Natural killer cell (primary cell): Measurements from ENCODE around the gene PRRC1. TPM values are rescaled to one million over a fixed set of nuclear protein-coding genes. Genes with fewer than 3 reads are reported as not detected.
"Not testable (repeated sequence)": the region's sequence is repeated elsewhere in the genome, so short reads cannot be mapped to it uniquely, and the experiment has no call there.

Experiments used
- ATAC-seq, 3 donors: fragments of 150-1000 bp in 2 of 3; fragments of 200-7000 bp in 1 of 3; cut with Tn5 transposase; 1 replicate in 1 of 3; 2 replicates in 2 of 3; pipeline ENCODE4 v1.10.0; 2021; ENCODE audit warnings: mild to moderate bottlenecking in 2 of 3, moderate library complexity in 2 of 3
- DNase-seq, 2 donors: peaks; one replicate each; pipeline versions ENCODE4 v3.0.0 to v3.0.0-alpha.2; 2013 to 2021; ENCODE audit warnings: mixed read lengths in 1 of 2
- H3K27ac ChIP-seq: one replicate; pipeline ENCODE4 v1.5.1; 2013; ENCODE audit warnings: mild to moderate bottlenecking, low read length
- H3K27me3 ChIP-seq: one replicate; pipeline ENCODE4 v1.6.1; 2013; ENCODE audit warnings: low read length; ENCODE audit not compliant: control insufficient read depth, insufficient read depth
- H3K36me3 ChIP-seq: one replicate; pipeline ENCODE4 v1.6.1; 2013; ENCODE audit warnings: low read length; ENCODE audit not compliant: control insufficient read depth, insufficient read depth
- H3K4me1 ChIP-seq: one replicate; pipeline ENCODE4 v1.6.1; 2013; ENCODE audit warnings: low read length; ENCODE audit not compliant: control insufficient read depth, insufficient read depth
- H3K4me3 ChIP-seq: one replicate; pipeline ENCODE4 v1.5.1; 2013; ENCODE audit warnings: low read length
- H3K9me3 ChIP-seq: one replicate; pipeline ENCODE4 v1.6.1; 2013; ENCODE audit warnings: low read length; ENCODE audit not compliant: control insufficient read depth, insufficient read depth
- H3K27ac Mint-ChIP-seq, 2 donors: one replicate each; pipeline ENCODE4 v1.8.0; 2022; ENCODE audit warnings: mild to moderate bottlenecking in 2 of 2, mixed read lengths in 2 of 2, moderate library complexity in 1 of 2
- H3K27me3 Mint-ChIP-seq, 2 donors: one replicate each; pipeline ENCODE4 v1.8.0; 2022; ENCODE audit warnings: low read depth in 2 of 2, mixed read lengths in 2 of 2
- H3K36me3 Mint-ChIP-seq: one replicate; pipeline ENCODE4 v1.8.0; 2022; ENCODE audit warnings: mixed read lengths
- H3K4me1 Mint-ChIP-seq, 2 donors: one replicate each; pipeline ENCODE4 v1.8.0; 2022; ENCODE audit warnings: mixed read lengths in 2 of 2
- H3K4me3 Mint-ChIP-seq: one replicate; pipeline ENCODE4 v1.8.0; 2022; ENCODE audit warnings: mild to moderate bottlenecking, moderate library complexity, mixed read lengths
- H3K9me3 Mint-ChIP-seq, 2 donors: one replicate each; pipeline ENCODE4 v1.8.0; 2022; ENCODE audit warnings: mixed read lengths in 2 of 2
- WGBS: methylation state at CpG from one replicate; pipeline ENCODE4 v1.1.7; 2013; ENCODE audit warnings: missing lambda C conversion rate; ENCODE audit not compliant: insufficient coverage; 5-methylcytosine and 5-hydroxymethylcytosine counted together
- intact Hi-C: fragments of 100-400 bp; cut with micrococcal nuclease; formaldehyde crosslinking; loops from one replicate; pipeline ENCODE4 v1.14.2; 2022
- total RNA-seq, 4 donors: library from RNA; stranded (reverse); fragments of 120-200 nt in 1 of 4; gene quantifications; one replicate each; pipeline versions ENCODE4 v1.2.3 to v1.2.4, GENCODE V29; 2013 to 2022
- TF ChIP-seq, protein P1 (sequence below): fragments of 200-600 bp; IDR thresholded peaks from one replicate; pipeline ENCODE4 v1.8.0; 2022; ENCODE audit warnings: antibody characterized with exemption

The PRRC1 gene
- total RNA-seq, 3 donors from 2014 or later (not counting 1 experiment from before 2014, with no cell fraction given) = 37.7 to 41.1 (median 39.6) TPM

DNA sequence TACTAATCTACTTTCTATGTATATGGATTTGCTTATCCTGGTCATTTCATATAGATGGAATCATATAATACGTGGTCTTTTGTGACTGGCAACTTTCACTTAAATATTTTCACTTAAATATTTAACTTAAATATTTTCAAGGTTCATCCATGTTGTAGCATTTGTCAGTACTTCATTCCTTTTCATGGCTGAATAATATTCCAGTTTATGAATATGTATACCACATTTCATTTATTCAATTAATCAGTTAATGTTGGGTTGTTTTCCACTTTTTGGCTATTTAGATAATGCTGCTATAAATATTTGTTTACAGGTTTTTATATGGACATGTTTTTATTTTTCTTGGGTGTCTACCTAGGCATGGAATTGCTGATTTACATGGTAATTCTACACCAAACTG is 7.7 kb downstream of the PRRC1 start:
- intact Hi-C loops = no loop called here
- whole genome bisulfite sequencing = no CpG with 5 or more reads among the region's 1 CpG
- peaks cover 54% of the 10 kb centered on the region for H3K36me3 ChIP-seq
- Mint-ChIP-seq H3K4me1 (peaks cover 18 to 21% of the 10 kb centered on the region in 2 donors), H3K4me3 (no peak overlapping the region), H3K9me3 (peaks cover 0 to 3% of the 10 kb centered on the region in 2 donors), H3K36me3 (peaks cover 12% of the 10 kb centered on the region), H3K27ac (no peak overlapping the region), H3K27me3 (no peaks in the 10 kb centered on the region)
- no peaks in the 10 kb centered on the region for H3K4me1 ChIP-seq
- peaks cover 3% of the 10 kb centered on the region for H3K9me3 ChIP-seq
- H3K27ac ChIP-seq = no peak overlapping the region
- H3K27me3 ChIP-seq = no peaks in the 10 kb centered on the region
- TF ChIP-seq, protein P1, sequence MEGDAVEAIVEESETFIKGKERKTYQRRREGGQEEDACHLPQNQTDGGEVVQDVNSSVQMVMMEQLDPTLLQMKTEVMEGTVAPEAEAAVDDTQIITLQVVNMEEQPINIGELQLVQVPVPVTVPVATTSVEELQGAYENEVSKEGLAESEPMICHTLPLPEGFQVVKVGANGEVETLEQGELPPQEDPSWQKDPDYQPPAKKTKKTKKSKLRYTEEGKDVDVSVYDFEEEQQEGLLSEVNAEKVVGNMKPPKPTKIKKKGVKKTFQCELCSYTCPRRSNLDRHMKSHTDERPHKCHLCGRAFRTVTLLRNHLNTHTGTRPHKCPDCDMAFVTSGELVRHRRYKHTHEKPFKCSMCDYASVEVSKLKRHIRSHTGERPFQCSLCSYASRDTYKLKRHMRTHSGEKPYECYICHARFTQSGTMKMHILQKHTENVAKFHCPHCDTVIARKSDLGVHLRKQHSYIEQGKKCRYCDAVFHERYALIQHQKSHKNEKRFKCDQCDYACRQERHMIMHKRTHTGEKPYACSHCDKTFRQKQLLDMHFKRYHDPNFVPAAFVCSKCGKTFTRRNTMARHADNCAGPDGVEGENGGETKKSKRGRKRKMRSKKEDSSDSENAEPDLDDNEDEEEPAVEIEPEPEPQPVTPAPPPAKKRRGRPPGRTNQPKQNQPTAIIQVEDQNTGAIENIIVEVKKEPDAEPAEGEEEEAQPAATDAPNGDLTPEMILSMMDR = no peak
- H3K4me3 ChIP-seq = no peak overlapping the region
- DNase-seq = no peak
- no peak for ATAC-seq

DNA sequence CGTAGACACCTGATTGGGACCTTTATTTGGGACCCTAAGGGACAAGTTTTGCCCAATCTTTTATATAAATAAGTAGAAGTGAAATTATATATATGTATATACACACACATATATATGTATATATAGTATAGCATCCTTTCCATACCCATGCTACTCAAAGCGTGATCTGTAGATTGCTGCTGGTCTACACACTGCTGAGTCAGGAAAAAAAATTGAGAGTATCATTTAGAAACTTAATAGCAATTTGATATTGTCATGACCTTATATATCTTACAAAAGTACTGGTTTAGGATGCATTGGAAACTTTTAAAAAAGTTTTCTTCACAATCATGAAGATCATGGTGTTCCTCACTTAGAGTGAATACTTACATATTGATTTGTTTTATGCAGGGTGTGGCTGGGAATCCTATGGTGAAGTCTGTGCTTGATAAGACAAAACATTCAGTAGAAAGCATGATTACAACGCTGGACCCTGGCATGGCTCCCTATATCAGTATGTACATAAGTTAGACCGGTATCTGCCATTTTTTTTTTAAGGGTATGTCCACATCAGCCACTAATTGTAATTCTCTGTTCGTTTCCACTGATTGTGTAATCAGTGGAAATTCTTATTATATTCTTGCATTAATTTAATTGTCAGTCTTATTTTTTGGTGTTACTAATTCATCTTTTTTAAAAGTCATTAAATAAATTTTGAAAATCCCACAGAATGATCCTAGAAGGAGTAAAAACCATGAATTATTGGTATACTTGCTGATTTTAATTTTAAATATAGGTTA is 12.7 kb downstream of the PRRC1 start:
- Mint-ChIP-seq H3K9me3 (no peaks in the 10 kb centered on the region), H3K27me3 (no peaks in the 10 kb centered on the region), H3K4me1 (no peaks in the 10 kb centered on the region), H3K27ac (no peak overlapping the region), H3K36me3 (peaks cover 19% of the 10 kb centered on the region), H3K4me3 (no peak overlapping the region)
- Histone ChIP-seq H3K4me3 (no peak overlapping the region), H3K4me1 (no peaks in the 10 kb centered on the region), H3K36me3 (peaks cover 85% of the 10 kb centered on the region), H3K27ac (no peak overlapping the region), H3K9me3 (no peaks in the 10 kb centered on the region), H3K27me3 (no peaks in the 10 kb centered on the region)
- DNase-seq = no peak
- TF ChIP-seq, protein P1 = no peak
- intact Hi-C loops = no loop called here
- 100% methylated on average over 2 of the region's 5 CpGs for WGBS
- no peak for ATAC-seq

DNA sequence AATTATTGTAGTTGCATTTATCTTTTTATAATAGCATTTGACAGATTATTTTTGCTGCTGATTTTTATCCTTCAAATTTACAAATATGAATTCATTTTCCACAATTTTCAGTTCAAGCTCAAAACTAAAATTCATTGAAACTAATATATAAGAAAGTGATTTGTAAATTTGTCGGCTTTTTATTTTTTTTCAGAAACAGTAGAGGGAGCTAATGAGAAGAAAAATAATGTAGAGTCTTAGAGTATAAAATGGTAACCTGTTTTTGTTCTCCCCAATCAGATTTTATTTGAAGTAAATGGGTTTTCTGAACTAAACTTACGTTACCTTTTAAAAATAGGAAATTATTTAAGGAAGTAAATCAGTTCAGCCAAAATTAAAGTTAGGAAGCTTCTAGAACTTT is 19.2 kb downstream of the PRRC1 start:
- Histone ChIP-seq H3K27ac (no peak overlapping the region), H3K4me3 (no peak overlapping the region), H3K9me3 (no peaks in the 10 kb centered on the region), H3K27me3 (no peaks in the 10 kb centered on the region), H3K36me3 (peaks cover 76% of the 10 kb centered on the region), H3K4me1 (no peaks in the 10 kb centered on the region)
- no CpG with 5 or more reads among the region's 2 CpGs for WGBS
- intact Hi-C loops = no loop called here
- Mint-ChIP-seq H3K4me3 (no peak overlapping the region), H3K4me1 (peaks cover 0 to under 1% of the 10 kb centered on the region in 2 donors), H3K27ac (no peak overlapping the region), H3K9me3 (no peaks in the 10 kb centered on the region), H3K27me3 (no peaks in the 10 kb centered on the region), H3K36me3 (peaks cover 33% of the 10 kb centered on the region)
- TF ChIP-seq, protein P1 = peak; percentile 28
- DNase-seq (no peak), ATAC-seq (no peak)

DNA sequence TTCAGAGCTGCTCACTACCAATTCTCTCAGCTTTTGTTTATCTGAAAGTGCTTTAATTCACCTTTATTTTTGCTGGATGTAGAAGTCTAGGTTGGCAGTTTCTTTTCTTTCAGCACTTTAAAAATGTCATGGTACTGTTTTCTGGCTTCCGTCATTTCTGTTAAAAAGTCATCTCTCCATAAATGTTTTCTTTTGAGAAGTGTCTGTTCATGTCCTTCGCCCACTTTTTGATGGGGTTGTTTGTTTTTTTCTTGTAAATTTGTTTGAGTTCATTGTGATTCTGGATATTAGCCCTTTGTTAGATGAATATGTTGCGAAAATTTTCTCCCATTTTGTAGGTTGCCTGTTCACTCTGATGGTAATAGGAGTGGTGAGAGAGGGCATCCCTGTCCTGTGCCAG is 23.1 kb downstream of the PRRC1 start:
- WGBS = 100% methylated on average over 2 of the region's 3 CpGs
- H3K27me3 Mint-ChIP-seq, H3K27ac Mint-ChIP-seq, H3K4me3 Mint-ChIP-seq, H3K4me1 Mint-ChIP-seq, H3K27me3 ChIP-seq, H3K9me3 ChIP-seq, intact Hi-C loops, H3K4me3 ChIP-seq, DNase-seq, H3K4me1 ChIP-seq, ATAC-seq, H3K9me3 Mint-ChIP-seq, H3K27ac ChIP-seq: not testable (repeated sequence)
- H3K36me3 Mint-ChIP-seq = peaks cover 15% of the 10 kb centered on the region
- peaks cover 40% of the 10 kb centered on the region for H3K36me3 ChIP-seq

DNA sequence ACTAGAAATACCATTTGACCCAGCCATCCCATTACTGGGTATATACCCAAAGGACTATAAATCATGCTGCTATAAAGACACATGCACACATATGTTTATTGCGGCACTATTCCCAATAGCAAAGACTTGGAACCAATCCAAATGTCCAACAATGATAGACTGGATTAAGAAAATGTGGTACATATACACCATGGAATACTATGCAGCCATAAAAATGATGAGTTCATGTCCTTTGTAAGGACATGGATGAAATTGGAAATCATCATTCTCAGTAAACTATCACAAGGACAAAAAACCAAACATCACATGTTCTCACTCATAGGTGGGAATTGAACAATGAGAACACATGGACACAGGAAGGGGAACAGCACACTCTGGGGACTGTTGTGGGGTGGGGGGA is 27.8 kb downstream of the PRRC1 start:
- not testable (repeated sequence) for H3K27ac ChIP-seq, H3K9me3 Mint-ChIP-seq

More for the DNA sequence above, 27.8 kb downstream of the PRRC1 start:
- H3K36me3 ChIP-seq = peaks cover 27% of the 10 kb centered on the region
- H3K4me3 ChIP-seq, H3K27ac Mint-ChIP-seq, H3K9me3 ChIP-seq, H3K4me3 Mint-ChIP-seq, H3K27me3 ChIP-seq, H3K27me3 Mint-ChIP-seq, intact Hi-C loops, DNase-seq, H3K4me1 ChIP-seq, ATAC-seq: not testable (repeated sequence)
- H3K36me3 Mint-ChIP-seq = peaks cover 24% of the 10 kb centered on the region
- no CpG with 5 or more reads among the region's 1 CpG for WGBS
- H3K4me1 Mint-ChIP-seq = peaks cover 10 to 14% of the 10 kb centered on the region in 2 donors
